A549 (cell line): ENCODE results near the gene WNT3A. TPM values are rescaled to one million over a fixed set of nuclear protein-coding genes. Genes with fewer than 3 reads are reported as not detected.

Experiments
- ATAC-seq, 2 experiments: fragments of 200-7000 bp in 1 of 2; fragments of >200 bp in 1 of 2; cut with Nextera tagmentation in 1 of 2; cut with Tn5 transposase in 1 of 2; 3 replicates each; pipeline versions ENCODE4 v1.8.0 to v1.9.1; 2018 to 2020; ENCODE audit warnings: mild to moderate bottlenecking in 1 of 2, moderate library complexity in 1 of 2
- CTCF ChIA-PET: fragments of 300-600 bp; sonication (Branson Sonifier 250); formaldehyde crosslinking; extraction: SDS; loops from one replicate; lab custom pipeline; 2021; ENCODE audit warnings: antibody characterized with exemption, inconsistent platforms; lab: Yijun Ruan, JAX
- POLR2A ChIA-PET: fragments of 350-600 bp; formaldehyde crosslinking; extraction: SDS; loops from one replicate; lab custom pipeline; 2021; ENCODE audit warnings: antibody characterized with exemption, inconsistent platforms; lab: Yijun Ruan, JAX
- DNase-seq, 2 experiments: peaks; one replicate each; pipeline versions ENCODE4 v3.0.0 to v3.0.0-alpha.2; 2011 to 2016; ENCODE audit warnings: low read depth in 1 of 2, low spot score in 1 of 2
- FAIRE-seq: peaks from 2 replicates; lab custom pipeline; 2011; peaks lifted over from hg19 to GRCh38; lab: Jason Lieb, UNC
- H3K27ac ChIP-seq, 2 experiments: fragments of >200 bp; sonication (Bioruptor Twin); formaldehyde crosslinking; 3 replicates each; pipeline ENCODE4 v1.5.1; 2016 to 2017
- H3K4me1 ChIP-seq: fragments of >200 bp; sonication (Bioruptor Twin); formaldehyde crosslinking; 3 replicates; pipeline ENCODE4 v1.6.1; 2016
- H3K4me2 ChIP-seq: fragments of >200 bp; sonication (Bioruptor Twin); formaldehyde crosslinking; 3 replicates; pipeline ENCODE4 v1.6.1; 2016
- H3K4me3 ChIP-seq: fragments of >200 bp; sonication (Bioruptor Twin); formaldehyde crosslinking; 3 replicates; pipeline ENCODE4 v1.5.1; 2016
- H3K9me3 ChIP-seq: fragments of >200 bp; sonication (Bioruptor Twin); formaldehyde crosslinking; 3 replicates; pipeline ENCODE4 v1.6.1; 2016
- BCL3 ChIP-seq: fragments of >200 bp; sonication (Bioruptor Twin); formaldehyde crosslinking; IDR thresholded peaks from 3 replicates; pipeline ENCODE4 v1.6.1; 2016
- CBX2 ChIP-seq: fragments of 200-600 bp; sonication (generic); IDR thresholded peaks from 2 replicates; pipeline ENCODE4 v1.6.1; 2016; ENCODE audit warnings: low read depth, mild to moderate bottlenecking, borderline replicate concordance
- CHD2 ChIP-seq: fragments of 150-350 bp; IDR thresholded peaks from 2 replicates; pipeline ENCODE4 v1.6.1; 2014; ENCODE audit warnings: low read length; ENCODE audit not compliant: partially characterized antibody
- CHD4 ChIP-seq: fragments of 200-600 bp; sonication (generic); IDR thresholded peaks from 2 replicates; pipeline ENCODE4 v1.6.1; 2016; ENCODE audit warnings: antibody characterized with exemption, mild to moderate bottlenecking, borderline replicate concordance
- EHF ChIP-seq: fragments of 250-450 bp; sonication (Bioruptor Pico); IDR thresholded peaks from 2 replicates; pipeline ENCODE4 v1.5.0; 2020; ENCODE audit warnings: mild to moderate bottlenecking
- EP300 ChIP-seq, 2 experiments: fragments of >200 bp; sonication (Bioruptor Twin); formaldehyde crosslinking; IDR thresholded peaks; 2 replicates in 1 of 2; 3 replicates in 1 of 2; pipeline ENCODE4 v1.6.1; 2016 to 2017
- FOXS1 ChIP-seq: fragments of 250-450 bp; sonication (Bioruptor Pico); IDR thresholded peaks from 2 replicates; pipeline ENCODE4 v1.5.0; 2020; ENCODE audit warnings: mild to moderate bottlenecking, moderate library complexity
- GATA3 ChIP-seq: IDR thresholded peaks from 2 replicates; pipeline ENCODE4 v1.6.1; 2012; ENCODE audit warnings: borderline replicate concordance
- HDAC2 ChIP-seq: fragments of 200-600 bp; sonication (generic); IDR thresholded peaks from 2 replicates; pipeline ENCODE4 v1.6.1; 2016
- HES2 ChIP-seq: fragments of >200 bp; sonication (Bioruptor Twin); formaldehyde crosslinking; IDR thresholded peaks from 2 replicates; pipeline ENCODE4 v1.6.1; 2016
- HEYL ChIP-seq: fragments of 250-450 bp; sonication (Bioruptor Pico); IDR thresholded peaks from 2 replicates; pipeline ENCODE4 v1.8.0; 2021; ENCODE audit warnings: mild to moderate bottlenecking, moderate library complexity
- HMGXB4 ChIP-seq: fragments of 250-450 bp; sonication (Bioruptor Pico); IDR thresholded peaks from 2 replicates; pipeline ENCODE4 v1.5.0; 2021; ENCODE audit warnings: mild to moderate bottlenecking, moderate library complexity, borderline replicate concordance
- HOXB5 ChIP-seq: fragments of 250-450 bp; sonication (Bioruptor Pico); IDR thresholded peaks from 2 replicates; pipeline ENCODE4 v1.5.0; 2020; ENCODE audit warnings: mild to moderate bottlenecking, moderate library complexity
- JUN ChIP-seq, 2 experiments: fragments of >200 bp; sonication (Bioruptor Twin); formaldehyde crosslinking; IDR thresholded peaks; 2 replicates in 1 of 2; 3 replicates in 1 of 2; pipeline ENCODE4 v1.6.1; 2016 to 2017
- KDM1A ChIP-seq: fragments of 200-600 bp; sonication (generic); IDR thresholded peaks from 2 replicates; pipeline ENCODE4 v1.6.1; 2016; ENCODE audit warnings: low read depth, mild to moderate bottlenecking
- MAFK ChIP-seq: fragments of 450-650 bp; IDR thresholded peaks from 2 replicates; pipeline ENCODE4 v1.6.1; 2014; ENCODE audit not compliant: partially characterized antibody
- NR3C1 ChIP-seq: fragments of >200 bp; sonication (Bioruptor Twin); formaldehyde crosslinking; IDR thresholded peaks from 3 replicates; pipeline ENCODE4 v1.6.1; 2017
- PHF8 ChIP-seq: fragments of 200-600 bp; sonication (generic); IDR thresholded peaks from 2 replicates; pipeline ENCODE4 v1.6.1; 2016; ENCODE audit warnings: low read depth, mild to moderate bottlenecking, antibody characterized with exemption, moderate library complexity, borderline replicate concordance
- POLR2A ChIP-seq: IDR thresholded peaks from 2 replicates; pipeline ENCODE4 v1.6.1; 2012; ENCODE audit warnings: mild to moderate bottlenecking, low read length
- POLR2AphosphoS2 ChIP-seq: conservative IDR thresholded peaks from 2 replicates; pipeline ENCODE4 v1.6.1; 2012; ENCODE audit warnings: low read length, improper control_type of control experiment, inconsistent platforms
- RARB ChIP-seq: fragments of 250-450 bp; sonication (Bioruptor Pico); IDR thresholded peaks from 2 replicates; pipeline ENCODE4 v1.8.0; 2021; ENCODE audit warnings: mild to moderate bottlenecking, moderate library complexity
- RCOR1 ChIP-seq: fragments of 150-350 bp; IDR thresholded peaks from 2 replicates; pipeline ENCODE4 v1.6.1; 2014; ENCODE audit warnings: antibody characterized with exemption, low read length, low read depth
- RNF2 ChIP-seq: fragments of 200-600 bp; sonication (generic); IDR thresholded peaks from 2 replicates; pipeline ENCODE4 v1.6.1; 2016; ENCODE audit warnings: low read depth, mild to moderate bottlenecking, antibody characterized with exemption, moderate library complexity, borderline replicate concordance
- SMC3 ChIP-seq: fragments of >200 bp; sonication (Bioruptor Twin); formaldehyde crosslinking; IDR thresholded peaks from 3 replicates; pipeline ENCODE4 v1.6.1; 2018; ENCODE audit warnings: inconsistent platforms
- SREBF2 ChIP-seq: fragments of 450-650 bp; IDR thresholded peaks from 2 replicates; pipeline ENCODE4 v1.6.1; 2014; ENCODE audit warnings: mild to moderate bottlenecking, moderate library complexity
- TFCP2L1 ChIP-seq: fragments of 250-450 bp; sonication (Bioruptor Pico); IDR thresholded peaks from 2 replicates; pipeline ENCODE4 v1.5.0; 2021; ENCODE audit warnings: mild to moderate bottlenecking
- ZFP36 ChIP-seq: fragments of 450-650 bp; IDR thresholded peaks from 2 replicates; pipeline ENCODE4 v1.6.1; 2014; ENCODE audit warnings: borderline replicate concordance; ENCODE audit not compliant: partially characterized antibody
- ZSCAN20 ChIP-seq: fragments of 250-450 bp; sonication (Bioruptor Pico); IDR thresholded peaks from 2 replicates; pipeline ENCODE4 v1.8.0; 2022; ENCODE audit warnings: mild to moderate bottlenecking, moderate library complexity
- WGBS: methylation state at CpG from one replicate; pipeline ENCODE4 v1.1.6; 2017; ENCODE audit errors: missing lambda C conversion rate; 5-methylcytosine and 5-hydroxymethylcytosine counted together
- polyA plus RNA-seq, 4 experiments: library from polyadenylated mRNA; depleted of rRNA in 3 of 4; stranded (reverse); fragments of >200 nt; fragmentation: RNase III in 1 of 4; extraction: RNeasy Plus Mini Kit Qiagen cat#74134 plus additional on column Dnase treatment in 1 of 4; gene quantifications; 2 replicates in 3 of 4; 3 replicates in 1 of 4; pipeline ENCODE4 v1.2.3, GENCODE V29; 2011 to 2017

The WNT3A gene
- polyA plus RNA-seq, 2 of the 4 experiments (the other 2 are of a cell fraction), result not detected

DNA sequence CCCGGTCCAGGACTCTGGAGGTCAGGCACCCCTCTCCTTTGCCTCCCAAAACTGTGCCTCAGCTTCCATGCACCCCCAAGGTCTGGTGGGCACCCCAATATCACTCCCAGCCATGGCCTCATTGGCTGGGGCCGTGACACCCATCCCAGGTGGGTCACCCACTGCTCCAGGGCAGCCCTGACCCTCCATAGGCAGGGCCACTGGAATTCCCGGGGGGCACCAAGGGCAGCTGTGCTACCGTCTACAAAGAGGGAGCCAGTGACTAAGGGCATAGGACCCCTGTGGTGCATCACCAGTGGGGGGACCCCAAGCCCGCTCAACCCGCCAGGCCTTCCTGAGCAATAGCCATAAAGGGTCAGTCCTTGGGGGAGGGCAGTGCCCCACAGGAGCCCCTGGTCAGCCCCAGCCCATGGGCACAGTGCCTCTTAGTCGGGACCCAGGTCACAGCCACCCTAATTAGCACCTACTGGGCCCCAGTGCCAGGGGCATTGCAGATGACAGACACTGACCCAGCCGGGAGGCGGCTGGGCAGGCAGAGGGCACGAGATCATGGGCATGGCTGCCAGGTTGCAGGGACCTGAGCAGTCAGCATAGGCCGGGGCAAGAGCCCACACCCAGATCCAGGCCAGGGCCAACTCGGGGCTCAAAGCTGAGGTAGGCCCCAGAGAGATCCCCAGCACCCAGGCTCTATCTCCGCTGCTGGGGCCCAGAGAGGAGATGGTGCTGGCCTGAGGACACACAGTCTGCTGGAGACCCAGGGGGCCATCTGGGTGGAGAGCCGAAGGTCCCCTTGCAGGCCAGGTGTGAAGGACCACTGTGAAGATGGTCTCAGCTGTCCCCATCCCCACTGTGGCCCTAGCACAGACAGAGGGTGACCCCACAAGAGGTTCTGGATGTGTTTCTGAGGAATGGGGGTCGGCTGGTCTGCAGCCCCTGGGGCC, 56.7 kb downstream of the WNT3A start (continued):
- TF ChIP-seq CHD2, result no peak
- no peak for TF ChIP-seq JUN (IDR thresholded peaks at IDR 0.05)
- TF ChIP-seq KDM1A, result no peak
- no peak for TF ChIP-seq ZSCAN20

DNA sequence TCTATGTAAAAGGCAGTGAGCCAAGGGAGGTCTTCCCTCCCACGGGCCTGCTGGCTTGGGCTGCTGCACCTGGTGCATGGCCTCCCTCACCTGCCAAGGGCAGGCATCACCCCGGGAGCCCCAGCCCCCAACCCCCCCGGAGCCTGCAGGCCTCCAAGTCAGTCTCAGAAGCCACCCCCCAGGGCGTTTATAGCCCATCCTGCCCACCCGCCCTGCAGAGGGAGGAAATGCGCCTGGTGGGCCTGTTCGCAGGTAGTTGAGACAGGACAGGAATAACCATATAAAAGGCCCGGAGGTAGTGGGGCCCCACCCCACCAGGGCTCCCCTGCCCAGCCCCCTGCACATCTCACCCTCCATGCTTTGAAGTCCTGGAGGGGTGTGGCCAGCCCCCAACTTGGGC, 57.5 kb downstream of the WNT3A start:
- H3K4me1 ChIP-seq, result peaks cover 10% of the 10 kb centered on the region; the same call in 2 of the 3 replicates
- no peaks in the 10 kb centered on the region for H3K9me3 ChIP-seq
- DNase-seq (no peak), ATAC-seq (no peak), FAIRE-seq (no peak)
- 61% methylated on average over 8 of the region's 8 CpGs for WGBS
- CTCF ChIA-PET, result no interaction called here
- POLR2A ChIA-PET, result no interaction called here
- no peak overlapping the region for H3K4me3 ChIP-seq
- TF ChIP-seq POLR2A (no peak), CHD2 (no peak), POLR2AphosphoS2 (no peak), RCOR1 (no peak), FOXS1 (CRISPR knock-in tag) (no peak), HES2 (no peak), CBX2 (no peak), SMC3 (no peak), SREBF2 (no peak), EHF (CRISPR knock-in tag) (no peak), EP300 (IDR thresholded peaks at IDR 0.05) (no peak), ZFP36 (no peak), HMGXB4 (CRISPR knock-in tag) (no peak), HOXB5 (no peak), TFCP2L1 (no peak), JUN (IDR thresholded peaks at IDR 0.05) (no peak), MAFK (no peak), RNF2 (no peak), GATA3 (no peak), HDAC2 (no peak)
- no peak overlapping the region for H3K27ac ChIP-seq
- H3K4me2 ChIP-seq, result no peak overlapping the region

GRCh38 chr1:228064741-228065542, 58.1 kb downstream of the WNT3A start:
- Histone ChIP-seq H3K4me2 (no peak overlapping the region), H3K27ac (no peak overlapping the region), H3K4me3 (no peak overlapping the region), H3K4me1 (peaks cover 7% of the 10 kb centered on the region; the same call in 1 of the 3 replicates), H3K9me3 (no peaks in the 10 kb centered on the region)
- 63% methylated on average over 8 of the region's 15 CpGs for WGBS
- ATAC-seq, result no peak
- ChIA-PET POLR2A (no interaction called here), CTCF (no interaction called here)
- DNase-seq, result no peak
- no peak for FAIRE-seq
- TF ChIP-seq CHD4, result no peak
- TF ChIP-seq HEYL (CRISPR knock-in tag), result no peak
- TF ChIP-seq GATA3, result no peak
- no peak for TF ChIP-seq HMGXB4 (CRISPR knock-in tag)
- no peak for TF ChIP-seq PHF8
- no peak for TF ChIP-seq FOXS1 (CRISPR knock-in tag)
- TF ChIP-seq SREBF2, result no peak
- no peak for TF ChIP-seq NR3C1
- TF ChIP-seq POLR2AphosphoS2, result no peak
- TF ChIP-seq CHD2, result no peak
- TF ChIP-seq BCL3, result no peak
- no peak for TF ChIP-seq EHF (CRISPR knock-in tag)
- no peak for TF ChIP-seq RARB
- TF ChIP-seq HDAC2, result no peak
